Thymus (tissue), 11 donors: Measurements from ENCODE around the gene CA9. TPM values are rescaled to one million over a fixed set of nuclear protein-coding genes. Genes with fewer than 3 reads are reported as not detected.
"Not testable (repeated sequence)": the region's sequence is repeated elsewhere in the genome, so short reads cannot be mapped to it uniquely, and the experiment has no call there.

ENCODE experiments used
- DNase-seq, 9 donors: peaks; one replicate each; pipeline ENCODE4 v3.0.0-alpha.2; 2013; ENCODE audit warnings: low spot score in 9 of 9, low read depth in 6 of 9, missing footprints in 1 of 9
- H3K27ac ChIP-seq, 2 donors: one replicate each; pipeline ENCODE4 v1.5.1; 2013; ENCODE audit warnings: control low read depth in 1 of 2, low read depth in 1 of 2, low read length in 1 of 2, mild to moderate bottlenecking in 1 of 2, moderate library complexity in 1 of 2
- H3K27me3 ChIP-seq, 2 donors: one replicate each; pipeline ENCODE4 v1.5.1; 2013; ENCODE audit warnings: low read length in 1 of 2; ENCODE audit not compliant: control insufficient read depth in 2 of 2, insufficient read depth in 1 of 2
- H3K36me3 ChIP-seq, 2 donors: one replicate each; pipeline ENCODE4 v1.5.1; 2013; ENCODE audit warnings: low read length in 1 of 2, mild to moderate bottlenecking in 1 of 2, moderate library complexity in 1 of 2; ENCODE audit not compliant: control insufficient read depth in 2 of 2, insufficient read depth in 2 of 2
- H3K4me1 ChIP-seq, 2 donors: one replicate each; pipeline ENCODE4 v1.5.1; 2013; ENCODE audit warnings: low read length in 2 of 2; ENCODE audit not compliant: control insufficient read depth in 2 of 2, insufficient read depth in 2 of 2
- H3K4me3 ChIP-seq, 2 donors: one replicate each; pipeline ENCODE4 v1.5.1; 2013; ENCODE audit warnings: low read length in 2 of 2, control low read depth in 1 of 2, mild to moderate bottlenecking in 1 of 2
- H3K9me3 ChIP-seq, 2 donors: one replicate each; pipeline ENCODE4 v1.5.1; 2013; ENCODE audit warnings: low read length in 1 of 2, mild to moderate bottlenecking in 1 of 2; ENCODE audit not compliant: control insufficient read depth in 2 of 2, insufficient read depth in 1 of 2
- WGBS: extraction: QIAGEN DNeasy Blood & Tissue Kit; methylation state at CpG from one replicate; pipeline ENCODE4 v1.1.7; 2013; 5-methylcytosine and 5-hydroxymethylcytosine counted together
- polyA plus RNA-seq: library from polyadenylated mRNA; stranded (reverse); fragments of 200-250 nt; gene quantifications from one replicate; pipeline ENCODE4 v1.2.3, GENCODE V29; 2013
- total RNA-seq: library from RNA; stranded (reverse); fragments of 120-200 nt; gene quantifications from one replicate; pipeline ENCODE4 v1.2.4, GENCODE V29; 2013
- donor health status: healthy.

The CA9 gene
- total and polyA plus RNA-seq, 2 donors = 0.50 to 1.0 TPM

- not testable (repeated sequence) for H3K9me3 ChIP-seq, H3K4me1 ChIP-seq, H3K27me3 ChIP-seq, H3K4me3 ChIP-seq, H3K36me3 ChIP-seq
- H3K27ac ChIP-seq = peak overlapping the region; percentile 18 to 23
- DNase-seq = peak in 1 of 9 donors; percentile 54
- WGBS = 35% methylated on average over 7 of the region's 8 CpGs
These were observed 35.0 kb upstream of the CA9 start for GRCh38 chr9:35638751-35639150.

GRCh38 chr9:35639225-35639624 is 34.5 kb upstream of the CA9 start:
- H3K36me3 ChIP-seq, H3K4me3 ChIP-seq, H3K9me3 ChIP-seq, DNase-seq, H3K27me3 ChIP-seq, H3K4me1 ChIP-seq: not testable (repeated sequence)
- whole genome bisulfite sequencing = 60% methylated on average over 1 of the region's 1 CpG
- H3K27ac ChIP-seq = peak overlapping the region in 1 of 2 donors; percentile 56

GRCh38 chr9:35639631-35640030 is 34.1 kb upstream of the CA9 start:
- Histone ChIP-seq H3K27ac (peak overlapping the region in 1 of 2 donors; percentile 56), H3K36me3 (peaks cover 0 to 8% of the 10 kb centered on the region in 2 donors), H3K4me3 (no peak overlapping the region), H3K4me1 (peaks cover 8 to 10% of the 10 kb centered on the region in 2 donors), H3K27me3 (no peaks in the 10 kb centered on the region), H3K9me3 (no peaks in the 10 kb centered on the region)
- WGBS = 100% methylated on average over 1 of the region's 1 CpG
- DNase-seq = no peak

- not testable (repeated sequence) for H3K27ac ChIP-seq, H3K9me3 ChIP-seq, H3K4me3 ChIP-seq, DNase-seq, H3K36me3 ChIP-seq, H3K27me3 ChIP-seq
- H3K4me1 ChIP-seq = peaks cover 9 to 18% of the 10 kb centered on the region in 2 donors
- WGBS = over 99% methylated on average over 15 of the region's 15 CpGs
These were observed 33.3 kb upstream of the CA9 start for GRCh38 chr9:35640431-35640830.

GRCh38 chr9:35641478-35641877 is 32.2 kb upstream of the CA9 start:
- not testable (repeated sequence) for DNase-seq, H3K27ac ChIP-seq, H3K9me3 ChIP-seq, H3K4me3 ChIP-seq, H3K36me3 ChIP-seq, H3K27me3 ChIP-seq
- WGBS = 64% methylated on average over 3 of the region's 3 CpGs
- peaks cover 12 to 22% of the 10 kb centered on the region in 2 donors for H3K4me1 ChIP-seq

GRCh38 chr9:35643046-35643445 is 30.7 kb upstream of the CA9 start:
- Histone ChIP-seq H3K27ac (no peak overlapping the region), H3K4me1 (peaks cover 20 to 35% of the 10 kb centered on the region in 2 donors), H3K27me3 (no peaks in the 10 kb centered on the region), H3K36me3 (peaks cover 0 to 8% of the 10 kb centered on the region in 2 donors), H3K9me3 (no peaks in the 10 kb centered on the region), H3K4me3 (no peak overlapping the region)
- no peak for DNase-seq
- WGBS = 97% methylated on average over 12 of the region's 12 CpGs

- Histone ChIP-seq H3K27ac (peak overlapping the region; percentile 93 to 99), H3K4me3 (peak overlapping the region; percentile 68 to 95), H3K4me1 (peaks cover 35 to 52% of the 10 kb centered on the region in 2 donors), H3K36me3 (peaks cover 0 to 15% of the 10 kb centered on the region in 2 donors)
- not testable (repeated sequence) for H3K27me3 ChIP-seq, H3K9me3 ChIP-seq, DNase-seq
- 44% methylated on average over 10 of the region's 10 CpGs for WGBS
These were observed 28.0 kb upstream of the CA9 start for GRCh38 chr9:35645736-35646135.

- Histone ChIP-seq H3K36me3 (peaks cover 0 to 15% of the 10 kb centered on the region in 2 donors), H3K4me1 (peaks cover 36 to 56% of the 10 kb centered on the region in 2 donors), H3K4me3 (peak overlapping the region; percentile 68 to 95), H3K27ac (peak overlapping the region; percentile 95 to 99), H3K9me3 (no peaks in the 10 kb centered on the region), H3K27me3 (no peaks in the 10 kb centered on the region)
- peak in 6 of 9 donors; percentile 42 to 84 (median 58) for DNase-seq
- WGBS = under 1% methylated on average over 11 of the region's 11 CpGs
These were observed 27.6 kb upstream of the CA9 start for GRCh38 chr9:35646153-35646532.

- Histone ChIP-seq H3K27me3 (no peaks in the 10 kb centered on the region), H3K9me3 (no peaks in the 10 kb centered on the region), H3K4me3 (peak overlapping the region; percentile 68 to 95), H3K4me1 (peaks cover 41 to 62% of the 10 kb centered on the region in 2 donors), H3K36me3 (peaks cover 0 to 15% of the 10 kb centered on the region in 2 donors), H3K27ac (peak overlapping the region; percentile 95 to 99)
- DNase-seq = peak; percentile 83 to 96 (median 93)
- WGBS = under 1% methylated on average over 58 of the region's 58 CpGs
These were observed 27.0 kb upstream of the CA9 start for GRCh38 chr9:35646533-35647265.
